HepG2 (cell line): ENCODE results near the gene PLB1. TPM values are rescaled to one million over a fixed set of nuclear protein-coding genes. Genes with fewer than 3 reads are reported as not detected.

Experiments used
- ATAC-seq: fragments of 200-7000 bp; cut with Tn5 transposase; 3 replicates; pipeline ENCODE4 v1.9.1; 2020; ENCODE audit warnings: mild to moderate bottlenecking, moderate library complexity
- BruUV-seq: library from RNA; stranded (reverse); fragments of 400-500 nt; replicated peaks from 2 replicates; lab custom pipeline; 2021; lab: Mats Ljungman, UMichigan
- CTCF ChIA-PET: fragments of 300-600 bp; formaldehyde crosslinking; extraction: SDS; loops from one replicate; lab custom pipeline; 2021; ENCODE audit warnings: low total read pairs, inconsistent platforms, low intra/inter-chr PET ratio; lab: Yijun Ruan, JAX
- POLR2A ChIA-PET: fragments of 350-600 bp; sonication (Branson Sonifier 250); formaldehyde crosslinking; loops from one replicate; lab custom pipeline; 2020; ENCODE audit warnings: antibody characterized with exemption, inconsistent platforms; lab: Yijun Ruan, JAX
- DNase-seq: peaks from one replicate; pipeline ENCODE4 v3.0.0-alpha.2; 2015; ENCODE audit warnings: low spot score
- FAIRE-seq: peaks from 3 replicates; lab custom pipeline; 2011; peaks lifted over from hg19 to GRCh38; lab: Jason Lieb, UNC
- H2AFZ ChIP-seq: one replicate; pipeline ENCODE4 v1.6.1; 2011; ENCODE audit warnings: low read length, inconsistent platforms
- H3K27ac ChIP-seq: fragments of 300-600 bp; 3 replicates; pipeline ENCODE4 v1.8.0; 2011; ENCODE audit warnings: mixed run types, mild to moderate bottlenecking, mixed read lengths, low read length, inconsistent platforms; ENCODE audit not compliant: insufficient read depth; ENCODE audit errors: extremely low read length
- H3K27me3 ChIP-seq, 2 experiments: fragments of 200-600 bp in 1 of 2; 2 replicates in 1 of 2; 3 replicates in 1 of 2; pipeline versions ENCODE4 v1.6.0 to v1.8.0; 2011; ENCODE audit warnings: low read length in 2 of 2, mild to moderate bottlenecking in 2 of 2, moderate library complexity in 2 of 2, inconsistent platforms in 1 of 2; ENCODE audit not compliant: insufficient read depth in 2 of 2, control insufficient read depth in 1 of 2
- H3K36me3 ChIP-seq, 2 experiments: fragments of 200-600 bp in 1 of 2; replicated peaks in 1 of 2; 2 replicates in 1 of 2; 3 replicates in 1 of 2; pipeline versions ENCODE4 v1.5.1 to v1.8.0; 2011; ENCODE audit warnings: low read length in 2 of 2, inconsistent platforms in 1 of 2; ENCODE audit not compliant: insufficient read depth in 2 of 2, control insufficient read depth in 1 of 2
- H3K4me1 ChIP-seq: 2 replicates; pipeline ENCODE4 v1.5.1; 2012; ENCODE audit warnings: low read length, inconsistent platforms; ENCODE audit not compliant: insufficient read depth
- H3K4me2 ChIP-seq: 2 replicates; pipeline ENCODE4 v1.6.0; 2011; ENCODE audit warnings: low read depth, low read length, inconsistent platforms
- H3K4me3 ChIP-seq, 3 experiments: fragments of 200-600 bp in 1 of 3; sonication (generic), shearing (Covaris generic) in 1 of 3; replicated peaks in 1 of 3; 2 replicates each; pipeline ENCODE4 v1.5.1; 2011 to 2016; ENCODE audit warnings: low read length in 3 of 3, inconsistent platforms in 2 of 3, low read depth in 2 of 3, mild to moderate bottlenecking in 2 of 3, control low read depth in 1 of 3, mixed read lengths in 1 of 3; ENCODE audit not compliant: insufficient read depth in 1 of 3
- H3K79me2 ChIP-seq: one replicate; pipeline ENCODE4 v1.6.1; 2011; ENCODE audit warnings: low read length, inconsistent platforms; ENCODE audit not compliant: insufficient read depth
- H3K9ac ChIP-seq: 2 replicates; pipeline ENCODE4 v1.6.0; 2011; ENCODE audit warnings: mild to moderate bottlenecking, low read depth, low read length, inconsistent platforms; ENCODE audit not compliant: insufficient read depth
- H3K9me3 ChIP-seq: 2 replicates; pipeline ENCODE4 v1.5.1; 2012; ENCODE audit warnings: mild to moderate bottlenecking, low read length
- H4K20me1 ChIP-seq: 2 replicates; pipeline ENCODE4 v1.6.0; 2011; ENCODE audit warnings: inconsistent platforms, mild to moderate bottlenecking, low read length, moderate library complexity; ENCODE audit not compliant: insufficient read depth
- CBX1 ChIP-seq: IDR thresholded peaks from one replicate; pipeline ENCODE4 v1.6.1; 2016; ENCODE audit warnings: antibody characterized with exemption, low read depth
- FOXO1 ChIP-seq: sonication (generic); formaldehyde crosslinking; IDR thresholded peaks from 2 replicates; pipeline ENCODE4 v1.4.0; 2020; ENCODE audit warnings: missing genetic modification reagents
- HNRNPK ChIP-seq: fragments of 200-400 bp; formaldehyde crosslinking; IDR thresholded peaks from 2 replicates; pipeline ENCODE4 v1.6.1; 2018; ENCODE audit warnings: low read length, low read depth, moderate library complexity, mild to moderate bottlenecking; ENCODE audit not compliant: poor library complexity, severe bottlenecking
- ZNF343 ChIP-seq: sonication (generic); formaldehyde crosslinking; IDR thresholded peaks from 2 replicates; pipeline ENCODE4 v1.4.0; 2020; ENCODE audit warnings: mild to moderate bottlenecking, missing genetic modification reagents
- WGBS: methylation state at CpG from one replicate; pipeline ENCODE4 v1.1.6; 2017; ENCODE audit warnings: low lambda C conversion rate; 5-methylcytosine and 5-hydroxymethylcytosine counted together
- in situ Hi-C: cut with HindIII; loops from 2 replicates; pipeline ENCODE4 v1.10.0; 2017; ENCODE audit warnings: low pct_unique_long_range_greater_than_20kb; ENCODE audit not compliant: extremely low pct_ligation_motif_present
- intact Hi-C: fragments of 100-400 bp; cut with micrococcal nuclease; formaldehyde crosslinking; loops from one replicate; pipeline ENCODE4 v1.10.0; 2022; ENCODE audit not compliant: unreplicated experiment
- polyA plus RNA-seq, 8 experiments: library from polyadenylated mRNA; depleted of rRNA in 3 of 8; stranded (reverse) in 7 of 8; unstranded in 1 of 8; fragments of >200 nt; fragmentation: Illumina TruSeq in 4 of 8; extraction: Trizol in 4 of 8; gene quantifications; 2 replicates each; pipeline versions ENCODE4 v1.2.1 to v1.2.3, GENCODE V29; 2011 to 2016; ENCODE audit warnings: low read depth in 4 of 8, missing spikeins in 1 of 8, mixed read lengths in 1 of 8; ENCODE audit not compliant: insufficient read depth in 1 of 8
- total RNA-seq, 5 experiments: library from RNA; depleted of rRNA; stranded (reverse); fragments of >200 nt; fragmentation: Illumina TruSeq; extraction: Trizol; gene quantifications; 2 replicates each; pipeline ENCODE4 v1.2.3, GENCODE V29; 2016; ENCODE audit warnings: low read depth in 1 of 5
- TF ChIP-seq, protein P1 (sequence below): sonication (generic); formaldehyde crosslinking; IDR thresholded peaks from 2 replicates; pipeline ENCODE4 v1.4.0; 2020; ENCODE audit warnings: missing genetic modification reagents
- TF ChIP-seq, protein P2 (sequence below): sonication (generic); formaldehyde crosslinking; conservative IDR thresholded peaks from 2 replicates; pipeline ENCODE4 v1.4.0; 2020; ENCODE audit warnings: missing genetic modification reagents
- TF ChIP-seq, protein P3 (sequence below): sonication (generic); formaldehyde crosslinking; IDR thresholded peaks from 2 replicates; pipeline ENCODE4 v1.8.0; 2022; ENCODE audit warnings: missing genetic modification reagents, mild to moderate bottlenecking, inconsistent platforms, borderline replicate concordance
- TF ChIP-seq, protein P4 (sequence below): sonication (generic); formaldehyde crosslinking; conservative IDR thresholded peaks from 2 replicates; pipeline ENCODE4 v1.8.1; 2023; ENCODE audit warnings: missing genetic modification reagents

Gene PLB1
- total and polyA plus RNA-seq, 2 of the 13 experiments (the other 11 are each of a cell fraction or from before 2014, with no cell fraction given), result 0.20 to 1.8 TPM

DNA sequence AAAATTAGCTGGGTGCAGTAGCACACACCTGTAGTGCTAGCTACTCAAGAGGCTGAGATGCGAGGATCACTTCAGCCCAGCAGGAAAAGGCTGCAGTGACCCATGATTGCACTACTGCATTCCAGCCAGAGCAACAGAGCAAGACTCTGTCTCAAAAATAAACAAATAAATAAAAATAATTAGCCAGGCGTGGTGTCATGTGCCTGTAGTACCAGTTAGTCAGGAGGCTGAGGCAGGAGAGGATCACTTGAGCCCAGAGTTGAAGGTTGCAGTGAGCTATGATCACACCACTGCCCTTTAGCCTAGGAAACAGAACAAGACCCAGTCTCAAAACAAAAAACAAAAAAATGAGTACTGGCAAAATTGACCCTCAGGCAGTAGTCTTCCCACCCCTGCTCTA is 193.9 kb downstream of the PLB1 start:
- TF ChIP-seq ZNF343 (no peak), FOXO1 (CRISPR knock-in tag) (no peak), CBX1 (no peak), HNRNPK (no peak)
- TF ChIP-seq, protein P1, sequence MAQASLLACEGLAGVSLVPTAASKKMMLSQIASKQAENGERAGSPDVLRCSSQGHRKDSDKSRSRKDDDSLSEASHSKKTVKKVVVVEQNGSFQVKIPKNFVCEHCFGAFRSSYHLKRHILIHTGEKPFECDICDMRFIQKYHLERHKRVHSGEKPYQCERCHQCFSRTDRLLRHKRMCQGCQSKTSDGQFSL (CRISPR knock-in tag), result no peak
- TF ChIP-seq, protein P2, sequence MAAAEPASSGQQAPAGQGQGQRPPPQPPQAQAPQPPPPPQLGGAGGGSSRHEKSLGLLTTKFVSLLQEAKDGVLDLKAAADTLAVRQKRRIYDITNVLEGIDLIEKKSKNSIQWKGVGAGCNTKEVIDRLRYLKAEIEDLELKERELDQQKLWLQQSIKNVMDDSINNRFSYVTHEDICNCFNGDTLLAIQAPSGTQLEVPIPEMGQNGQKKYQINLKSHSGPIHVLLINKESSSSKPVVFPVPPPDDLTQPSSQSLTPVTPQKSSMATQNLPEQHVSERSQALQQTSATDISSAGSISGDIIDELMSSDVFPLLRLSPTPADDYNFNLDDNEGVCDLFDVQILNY, result no peak
- TF ChIP-seq, protein P3, sequence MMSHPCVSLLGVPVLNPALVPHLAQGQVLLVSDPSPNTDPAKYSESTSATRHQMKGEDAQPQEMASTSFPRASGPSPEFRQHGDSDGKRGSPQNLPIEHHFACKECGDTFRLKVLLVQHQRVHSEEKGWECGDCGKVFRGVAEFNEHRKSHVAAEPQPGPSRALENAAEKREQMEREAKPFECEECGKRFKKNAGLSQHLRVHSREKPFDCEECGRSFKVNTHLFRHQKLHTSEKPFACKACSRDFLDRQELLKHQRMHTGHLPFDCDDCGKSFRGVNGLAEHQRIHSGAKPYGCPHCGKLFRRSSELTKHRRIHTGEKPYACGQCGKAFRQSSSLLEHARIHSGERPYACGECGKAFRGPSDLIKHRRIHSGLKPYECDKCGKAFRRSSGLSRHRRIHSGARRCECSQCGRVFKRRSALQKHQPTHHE, result no peak
- TF ChIP-seq, protein P4, sequence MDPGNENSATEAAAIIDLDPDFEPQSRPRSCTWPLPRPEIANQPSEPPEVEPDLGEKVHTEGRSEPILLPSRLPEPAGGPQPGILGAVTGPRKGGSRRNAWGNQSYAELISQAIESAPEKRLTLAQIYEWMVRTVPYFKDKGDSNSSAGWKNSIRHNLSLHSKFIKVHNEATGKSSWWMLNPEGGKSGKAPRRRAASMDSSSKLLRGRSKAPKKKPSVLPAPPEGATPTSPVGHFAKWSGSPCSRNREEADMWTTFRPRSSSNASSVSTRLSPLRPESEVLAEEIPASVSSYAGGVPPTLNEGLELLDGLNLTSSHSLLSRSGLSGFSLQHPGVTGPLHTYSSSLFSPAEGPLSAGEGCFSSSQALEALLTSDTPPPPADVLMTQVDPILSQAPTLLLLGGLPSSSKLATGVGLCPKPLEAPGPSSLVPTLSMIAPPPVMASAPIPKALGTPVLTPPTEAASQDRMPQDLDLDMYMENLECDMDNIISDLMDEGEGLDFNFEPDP (CRISPR knock-in tag), result no peak
- ATAC-seq (no peak), FAIRE-seq (no peak), DNase-seq (no peak)
- WGBS, result 29% methylated on average over 2 of the region's 2 CpGs
- H3K79me2 ChIP-seq, result no peaks in the 10 kb centered on the region
- no TSS peak for BruUV-seq
- H3K27me3 ChIP-seq, result peaks cover 0 to 11% of the 10 kb centered on the region in 2 experiments; a peak in 2 of 5 replicates
- H3K4me3 ChIP-seq, result no peak overlapping the region
- POLR2A ChIA-PET, result no interaction called here
- CTCF ChIA-PET, result no interaction called here
- intact Hi-C loops, result loop anchor here (2.0 kb wide), 1 partner anchor 69 kb away; no protein-coding TSS in a partner anchor
- no peak overlapping the region for H3K27ac ChIP-seq
- H3K36me3 ChIP-seq, result no peaks in the 10 kb centered on the region
- H3K9ac ChIP-seq, result no peak overlapping the region
- no peak overlapping the region for H2AFZ ChIP-seq
- H3K4me1 ChIP-seq, result peaks cover 25% of the 10 kb centered on the region
- no peak overlapping the region for H3K4me2 ChIP-seq
- no peaks in the 10 kb centered on the region for H4K20me1 ChIP-seq
- H3K9me3 ChIP-seq, result no peaks in the 10 kb centered on the region
- in situ Hi-C loops, result no loop called here
